CD14-positive monocyte (primary cell): ENCODE measurements around the gene HIVEP3. TPM values are rescaled to one million over a fixed set of nuclear protein-coding genes. Genes with fewer than 3 reads are reported as not detected.

Experiments used
- DNase-seq, 3 donors: peaks; one replicate each; pipeline ENCODE4 v3.0.0-alpha.2; 2011 to 2022
- H2AFZ ChIP-seq: 2 replicates; pipeline ENCODE4 v1.6.0; 2012; ENCODE audit warnings: mild to moderate bottlenecking, low read depth, low read length, inconsistent platforms; ENCODE audit not compliant: insufficient read depth, poor library complexity, severe bottlenecking
- H3K27ac ChIP-seq, 2 donors: 1 replicate in 1 of 2; 2 replicates in 1 of 2; pipeline ENCODE4 v1.5.1; 2012 to 2013; ENCODE audit warnings: low read length in 2 of 2, control low read depth in 1 of 2, inconsistent platforms in 1 of 2, low read depth in 1 of 2, mild to moderate bottlenecking in 1 of 2
- H3K27me3 ChIP-seq, 2 donors: one replicate each; pipeline versions ENCODE4 v1.6.0 to v1.6.1; 2011 to 2013; ENCODE audit warnings: low read length in 2 of 2; ENCODE audit not compliant: control insufficient read depth in 2 of 2, insufficient read depth in 2 of 2
- H3K36me3 ChIP-seq, 2 donors: replicated peaks in 1 of 2; 1 replicate in 1 of 2; 2 replicates in 1 of 2; pipeline versions ENCODE4 v1.5.1 to v1.6.1; 2012 to 2013; ENCODE audit warnings: low read length in 2 of 2, control low read depth in 1 of 2, inconsistent platforms in 1 of 2, mild to moderate bottlenecking in 1 of 2; ENCODE audit not compliant: insufficient read depth in 2 of 2, control insufficient read depth in 1 of 2
- H3K4me1 ChIP-seq, 2 donors: 1 replicate in 1 of 2; 2 replicates in 1 of 2; pipeline versions ENCODE4 v1.5.1 to v1.6.1; 2012 to 2013; ENCODE audit warnings: low read length in 2 of 2, control low read depth in 1 of 2, inconsistent platforms in 1 of 2, mild to moderate bottlenecking in 1 of 2, moderate library complexity in 1 of 2; ENCODE audit not compliant: insufficient read depth in 2 of 2, control insufficient read depth in 1 of 2
- H3K4me2 ChIP-seq: replicated peaks from 2 replicates; pipeline ENCODE3; 2012; ENCODE audit warnings: low read length, moderate library complexity, mild to moderate bottlenecking; ENCODE audit not compliant: poor library complexity, severe bottlenecking; ENCODE audit errors: extremely low read depth
- H3K4me3 ChIP-seq, 3 experiments: fragments of 200-600 bp in 1 of 3; sonication (generic) in 1 of 3; replicated peaks in 1 of 3; 1 replicate in 2 of 3; 2 replicates in 1 of 3; pipeline ENCODE4 v1.5.1; 2011 to 2013; ENCODE audit warnings: low read length in 3 of 3, mild to moderate bottlenecking in 3 of 3, control low read depth in 2 of 3, low read depth in 2 of 3, inconsistent platforms in 1 of 3, moderate library complexity in 1 of 3
- H3K79me2 ChIP-seq: 2 replicates; pipeline ENCODE4 v1.6.0; 2012; ENCODE audit warnings: mild to moderate bottlenecking, control low read depth, inconsistent platforms, low read length, moderate library complexity; ENCODE audit not compliant: insufficient read depth
- H3K9ac ChIP-seq: 2 replicates; pipeline ENCODE4 v1.6.0; 2017; ENCODE audit warnings: low read length, mild to moderate bottlenecking; ENCODE audit not compliant: insufficient read depth, poor library complexity, severe bottlenecking
- H3K9me3 ChIP-seq, 2 donors: replicated peaks in 1 of 2; 1 replicate in 1 of 2; 2 replicates in 1 of 2; pipeline versions ENCODE4 v1.5.1 to v1.6.1; 2012 to 2013; ENCODE audit warnings: low read length in 2 of 2, control low read depth in 1 of 2; ENCODE audit not compliant: control insufficient read depth in 1 of 2, insufficient read depth in 1 of 2
- H4K20me1 ChIP-seq: 2 replicates; pipeline ENCODE4 v1.6.0; 2012; ENCODE audit warnings: mild to moderate bottlenecking, low read length, control low read depth, moderate library complexity; ENCODE audit not compliant: insufficient read depth
- H3K27ac Mint-ChIP-seq, 7 donors: one replicate each; pipeline ENCODE4 v1.8.0; 2020; ENCODE audit warnings: mild to moderate bottlenecking in 7 of 7, mixed read lengths in 7 of 7, moderate library complexity in 6 of 7, inconsistent platforms in 2 of 7
- H3K27me3 Mint-ChIP-seq, 3 donors: one replicate each; pipeline ENCODE4 v1.8.0; 2021 to 2022; ENCODE audit warnings: low read depth in 3 of 3, mild to moderate bottlenecking in 3 of 3, mixed read lengths in 3 of 3, moderate library complexity in 3 of 3, inconsistent platforms in 1 of 3
- H3K36me3 Mint-ChIP-seq, 2 donors: one replicate each; pipeline ENCODE4 v1.8.0; 2020; ENCODE audit warnings: mixed read lengths in 2 of 2, inconsistent platforms in 1 of 2, mild to moderate bottlenecking in 1 of 2
- H3K4me1 Mint-ChIP-seq: one replicate; pipeline ENCODE4 v1.8.0; 2020; ENCODE audit warnings: mild to moderate bottlenecking, mixed read lengths
- H3K4me3 Mint-ChIP-seq, 2 donors: one replicate each; pipeline ENCODE4 v1.8.0; 2020; ENCODE audit warnings: mild to moderate bottlenecking in 2 of 2, mixed read lengths in 2 of 2, moderate library complexity in 1 of 2
- H3K9me3 Mint-ChIP-seq, 7 donors: one replicate each; pipeline ENCODE4 v1.8.0; 2020 to 2022; ENCODE audit warnings: mixed read lengths in 7 of 7, mild to moderate bottlenecking in 6 of 7, moderate library complexity in 6 of 7, inconsistent platforms in 2 of 7
- CTCF ChIP-seq: fragments of 200-600 bp; IDR thresholded peaks from one replicate; pipeline ENCODE4 v1.8.0; 2022; ENCODE audit warnings: antibody characterized with exemption, mild to moderate bottlenecking
- WGBS: methylation state at CpG from one replicate; pipeline ENCODE4 v1.1.5; 2013; ENCODE audit warnings: missing lambda C conversion rate; ENCODE audit not compliant: insufficient coverage; 5-methylcytosine and 5-hydroxymethylcytosine counted together
- intact Hi-C, 2 donors: fragments of 100-400 bp; cut with micrococcal nuclease; formaldehyde crosslinking; loops; one replicate each; pipeline versions ENCODE4 v1.15.0 to v1.15.1; 2023
- polyA plus RNA-seq, 3 donors: library from polyadenylated mRNA; depleted of rRNA in 1 of 3; unstranded in 2 of 3; stranded (reverse) in 1 of 3; fragments of 300-500 nt in 2 of 3; fragments of >200 nt in 1 of 3; fragmentation: Illumina TruSeq in 2 of 3; gene quantifications; 1 replicate in 2 of 3; 2 replicates in 1 of 3; pipeline ENCODE4 v1.2.3, GENCODE V29; 2012 to 2021

The HIVEP3 gene
- polyA plus RNA-seq, 3 donors, result 1.2 to 3.7 (median 1.8) TPM

- DNase-seq, result no peak
- H3K9me3 Mint-ChIP-seq, result peaks cover 0 to 1% (median 0%) of the 10 kb centered on the region in 7 donors
- TF ChIP-seq CTCF, result no peak
- Histone ChIP-seq H4K20me1 (peaks cover 85% of the 10 kb centered on the region), H3K9me3 (no peaks in the 10 kb centered on the region), H3K9ac (no peak overlapping the region), H2AFZ (no peak overlapping the region), H3K36me3 (no peaks in the 10 kb centered on the region), H3K4me3 (no peak overlapping the region), H3K4me2 (no peak overlapping the region), H3K79me2 (no peaks in the 10 kb centered on the region), H3K27me3 (no peaks in the 10 kb centered on the region), H3K4me1 (peaks cover 5 to 10% of the 10 kb centered on the region in 2 donors), H3K27ac (no peak overlapping the region)
- H3K4me1 Mint-ChIP-seq, result peaks cover 22% of the 10 kb centered on the region
- peaks cover 19 to 22% of the 10 kb centered on the region in 2 donors for H3K36me3 Mint-ChIP-seq
- 93% methylated on average over 2 of the region's 4 CpGs for WGBS
- intact Hi-C loops, result no loop called here
- H3K4me3 Mint-ChIP-seq, result no peak overlapping the region
- peaks cover 0 to 5% (median 0%) of the 10 kb centered on the region in 3 donors for H3K27me3 Mint-ChIP-seq
- H3K27ac Mint-ChIP-seq, result no peak overlapping the region
These were observed 308.4 kb downstream of the HIVEP3 start for GRCh38 chr1:41610361-41610760.

- Histone ChIP-seq H4K20me1 (peaks cover 75% of the 10 kb centered on the region), H3K4me3 (no peak overlapping the region), H2AFZ (no peak overlapping the region), H3K36me3 (no peaks in the 10 kb centered on the region), H3K27me3 (no peaks in the 10 kb centered on the region), H3K4me1 (peaks cover 5 to 10% of the 10 kb centered on the region in 2 donors), H3K27ac (no peak overlapping the region), H3K9me3 (no peaks in the 10 kb centered on the region), H3K79me2 (no peaks in the 10 kb centered on the region), H3K9ac (no peak overlapping the region), H3K4me2 (no peak overlapping the region)
- Mint-ChIP-seq H3K9me3 (peaks cover 0 to 1% (median 0%) of the 10 kb centered on the region in 7 donors), H3K4me3 (no peak overlapping the region), H3K27ac (peak overlapping the region in 1 of 7 donors; percentile 63), H3K36me3 (peaks cover 19 to 21% of the 10 kb centered on the region in 2 donors), H3K4me1 (peaks cover 21% of the 10 kb centered on the region), H3K27me3 (peaks cover 0 to 5% (median 0%) of the 10 kb centered on the region in 3 donors)
- 96% methylated on average over 6 of the region's 10 CpGs for WGBS
- DNase-seq, result no peak
- intact Hi-C loops, result no loop called here
- no peak for TF ChIP-seq CTCF
These were observed 309.4 kb downstream of the HIVEP3 start for GRCh38 chr1:41609166-41609883.
